CD4-positive, alpha-beta memory T cell (primary cell): ENCODE results near the gene TXNRD1. TPM values are rescaled to one million over a fixed set of nuclear protein-coding genes. Genes with fewer than 3 reads are reported as not detected.
A peak's percentile ranks its signal among the peaks of the same experiment; 100 is the strongest.
"Not testable (repeated sequence)": the region's sequence is repeated elsewhere in the genome, so short reads cannot be mapped to it uniquely, and the experiment has no call there.

Source experiments
- CTCF ChIA-PET: fragments of 350-600 bp; sonication (Branson Sonifier 250); formaldehyde crosslinking; loops from one replicate; lab custom pipeline; 2021; ENCODE audit warnings: inconsistent platforms; ENCODE audit not compliant: partially characterized antibody; lab: Charles Lee
- POLR2A ChIA-PET: fragments of 350-600 bp; sonication (Branson Sonifier 250); formaldehyde crosslinking; loops from one replicate; lab custom pipeline; 2021; ENCODE audit not compliant: partially characterized antibody; lab: Charles Lee
- DNase-seq, 5 donors: peaks; one replicate each; pipeline versions ENCODE4 v3.0.0 to v3.0.0-alpha.2; 2020 to 2022; ENCODE audit warnings: mixed read lengths in 1 of 5
- H3K27ac ChIP-seq: one replicate; pipeline ENCODE4 v1.7.0; 2013; ENCODE audit warnings: low read depth, low read length
- H3K27me3 ChIP-seq: 2 replicates; pipeline ENCODE4 v1.7.0; 2013; ENCODE audit warnings: mild to moderate bottlenecking, low read length, moderate library complexity; ENCODE audit not compliant: insufficient read depth
- H3K36me3 ChIP-seq: 2 replicates; pipeline ENCODE4 v1.7.0; 2013; ENCODE audit warnings: mild to moderate bottlenecking, low read length, moderate library complexity; ENCODE audit not compliant: insufficient read depth
- H3K4me1 ChIP-seq: 2 replicates; pipeline ENCODE4 v1.7.0; 2013; ENCODE audit warnings: mild to moderate bottlenecking, low read length, moderate library complexity; ENCODE audit not compliant: insufficient read depth
- H3K4me3 ChIP-seq, 2 donors: one replicate each; pipeline ENCODE4 v1.7.0; 2013; ENCODE audit warnings: low read length in 2 of 2, mild to moderate bottlenecking in 1 of 2
- H3K9me3 ChIP-seq, 2 donors: one replicate each; pipeline ENCODE4 v1.7.0; 2013; ENCODE audit warnings: low read length in 2 of 2, control low read depth in 1 of 2; ENCODE audit not compliant: control insufficient read depth in 1 of 2
- H3K27ac Mint-ChIP-seq, 7 donors: one replicate each; pipeline ENCODE4 v1.8.0; 2020 to 2021; ENCODE audit warnings: mixed read lengths in 7 of 7, mild to moderate bottlenecking in 6 of 7, inconsistent platforms in 3 of 7, moderate library complexity in 3 of 7
- H3K27me3 Mint-ChIP-seq, 2 donors: one replicate each; pipeline ENCODE4 v1.8.0; 2020 to 2021; ENCODE audit warnings: mixed read lengths in 2 of 2
- H3K36me3 Mint-ChIP-seq, 2 donors: one replicate each; pipeline ENCODE4 v1.8.0; 2020 to 2021; ENCODE audit warnings: mixed read lengths in 2 of 2, inconsistent platforms in 1 of 2, mild to moderate bottlenecking in 1 of 2
- H3K4me1 Mint-ChIP-seq, 4 donors: one replicate each; pipeline ENCODE4 v1.8.0; 2020 to 2021; ENCODE audit warnings: mixed read lengths in 4 of 4, mild to moderate bottlenecking in 1 of 4
- H3K4me3 Mint-ChIP-seq, 8 donors: one replicate each; pipeline ENCODE4 v1.8.0; 2020 to 2021; ENCODE audit warnings: mixed read lengths in 8 of 8, mild to moderate bottlenecking in 7 of 8, moderate library complexity in 6 of 8, inconsistent platforms in 3 of 8
- H3K9me3 Mint-ChIP-seq, 8 donors: one replicate each; pipeline ENCODE4 v1.8.0; 2020 to 2021; ENCODE audit warnings: mixed read lengths in 8 of 8, mild to moderate bottlenecking in 5 of 8, inconsistent platforms in 3 of 8, moderate library complexity in 1 of 8
- intact Hi-C: fragments of 100-400 bp; cut with micrococcal nuclease; formaldehyde crosslinking; loops from one replicate; pipeline ENCODE4 v1.15.1; 2023
- polyA plus RNA-seq, 2 donors: library from polyadenylated mRNA; unstranded; fragments of 300-500 nt; fragmentation: Illumina TruSeq; gene quantifications; one replicate each; pipeline ENCODE4 v1.2.3, GENCODE V29; 2021
- total RNA-seq, 2 experiments: library from RNA; stranded (reverse); gene quantifications; one replicate each; pipeline ENCODE4 v1.2.3, GENCODE V29; 2021

Gene TXNRD1
- total and polyA plus RNA-seq, 4 experiments from 2014 or later = 32.2 to 64.5 (median 46.7) TPM

DNA sequence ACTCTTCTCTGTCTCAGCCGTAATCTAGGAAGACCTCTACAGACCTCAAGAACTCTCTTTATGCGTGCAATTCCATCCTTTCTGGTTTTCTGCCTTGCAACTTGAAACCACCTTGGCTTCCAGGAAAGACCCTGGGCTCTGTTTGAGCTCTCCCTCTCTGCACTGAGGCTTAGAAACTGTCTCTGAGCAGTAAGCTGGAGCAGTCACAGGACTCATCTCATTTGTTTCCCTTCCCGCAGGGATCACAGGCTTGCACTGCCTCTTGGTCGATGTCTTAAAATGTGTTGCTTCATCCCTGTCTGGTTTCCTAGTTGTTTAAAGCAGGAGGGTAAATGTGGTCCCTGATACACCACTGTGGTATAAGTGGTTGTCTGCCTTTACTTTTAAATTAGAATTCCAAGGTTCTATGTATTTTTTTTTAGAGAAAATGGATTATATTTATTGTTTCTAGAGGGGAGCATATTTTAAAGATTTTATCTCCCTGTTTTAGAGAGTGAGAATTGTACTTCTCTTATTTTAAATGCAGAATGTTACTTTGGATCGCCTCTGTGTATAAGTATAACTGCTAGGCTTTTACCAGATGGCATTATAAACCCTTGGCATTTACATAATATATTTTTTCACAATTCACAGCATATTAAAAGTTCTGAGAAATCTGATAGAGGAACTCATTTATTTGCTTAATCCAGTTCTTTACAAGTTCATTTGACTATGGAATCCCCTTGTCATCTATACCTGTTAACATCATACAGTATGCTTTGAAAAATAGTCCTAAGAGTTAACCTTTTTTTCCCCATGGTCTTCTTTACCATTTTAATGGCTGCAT, 114.3 kb downstream of the TXNRD1 start:
- Mint-ChIP-seq H3K27ac (peak overlapping the region in 1 of 7 donors; percentile 69), H3K27me3 (no peaks in the 10 kb centered on the region), H3K4me3 (no peak overlapping the region), H3K9me3 (no peaks in the 10 kb centered on the region), H3K4me1 (peaks cover 0 to 1% (median 0%) of the 10 kb centered on the region in 4 donors), H3K36me3 (peaks cover 38 to 39% of the 10 kb centered on the region in 2 donors)
- Histone ChIP-seq H3K27ac (no peak overlapping the region), H3K36me3 (peaks cover 22% of the 10 kb centered on the region), H3K27me3 (no peaks in the 10 kb centered on the region), H3K9me3 (no peaks in the 10 kb centered on the region), H3K4me3 (no peak overlapping the region), H3K4me1 (no peaks in the 10 kb centered on the region)
- CTCF ChIA-PET = no interaction called here
- intact Hi-C loops = no loop called here
- POLR2A ChIA-PET = no interaction called here
- no peak for DNase-seq

DNA sequence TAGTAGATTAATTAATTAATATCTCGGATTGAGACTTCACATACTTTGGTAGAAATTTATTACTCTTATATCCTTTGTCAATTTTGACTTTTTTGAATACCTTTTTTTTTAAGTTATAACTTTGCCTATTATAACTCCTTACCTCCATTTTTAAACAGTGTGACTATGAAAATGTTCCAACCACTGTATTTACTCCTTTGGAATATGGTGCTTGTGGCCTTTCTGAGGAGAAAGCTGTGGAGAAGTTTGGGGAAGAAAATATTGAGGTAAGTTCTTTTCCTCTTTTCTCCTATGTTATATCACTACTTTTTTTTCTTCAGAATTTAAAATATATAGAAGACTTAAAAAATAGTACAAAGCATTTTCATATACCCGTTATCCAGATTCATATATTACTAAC, 115.8 kb downstream of the TXNRD1 start:
- no peaks in the 10 kb centered on the region for H3K9me3 ChIP-seq
- H3K4me1 ChIP-seq = no peaks in the 10 kb centered on the region
- no peak for DNase-seq
- no peaks in the 10 kb centered on the region for H3K27me3 Mint-ChIP-seq
- no peak overlapping the region for H3K4me3 Mint-ChIP-seq
- peaks cover 22% of the 10 kb centered on the region for H3K36me3 ChIP-seq
- H3K27me3 ChIP-seq = no peaks in the 10 kb centered on the region
- no peak overlapping the region for H3K4me3 ChIP-seq
- intact Hi-C loops = no loop called here
- no peak overlapping the region for H3K27ac ChIP-seq
- H3K9me3 Mint-ChIP-seq = no peaks in the 10 kb centered on the region
- POLR2A ChIA-PET = no interaction called here
- H3K36me3 Mint-ChIP-seq = peaks cover 35 to 38% of the 10 kb centered on the region in 2 donors
- CTCF ChIA-PET = no interaction called here
- H3K4me1 Mint-ChIP-seq = peaks cover 0 to 1% (median 0%) of the 10 kb centered on the region in 4 donors
- no peak overlapping the region for H3K27ac Mint-ChIP-seq

DNA sequence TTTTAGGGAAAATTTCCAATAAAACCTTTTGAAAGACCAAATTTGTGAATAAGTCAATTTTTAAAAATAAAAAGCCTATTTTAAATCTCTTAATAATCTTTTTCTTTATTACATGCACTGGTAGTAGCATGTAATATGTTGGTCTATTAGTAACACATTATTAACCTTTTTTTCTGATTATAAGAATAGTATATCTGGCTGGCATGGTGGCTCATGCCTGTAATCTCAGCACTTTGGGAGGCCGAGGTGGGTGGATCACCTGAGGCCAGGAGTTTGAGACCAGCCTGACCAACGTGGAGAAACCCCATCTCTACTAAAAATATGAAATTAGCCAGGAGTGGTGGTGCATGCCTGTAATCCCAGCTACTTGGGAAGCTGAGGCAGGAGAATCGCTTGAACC, 116.7 kb downstream of the TXNRD1 start:
- peaks cover 15% of the 10 kb centered on the region for H3K36me3 ChIP-seq
- peaks cover 35 to 38% of the 10 kb centered on the region in 2 donors for H3K36me3 Mint-ChIP-seq
- POLR2A ChIA-PET, H3K27me3 ChIP-seq, H3K4me1 ChIP-seq, CTCF ChIA-PET, intact Hi-C loops, H3K4me3 Mint-ChIP-seq, DNase-seq, H3K27ac ChIP-seq, H3K27me3 Mint-ChIP-seq, H3K9me3 Mint-ChIP-seq, H3K9me3 ChIP-seq, H3K27ac Mint-ChIP-seq, H3K4me3 ChIP-seq, H3K4me1 Mint-ChIP-seq: not testable (repeated sequence)

DNA sequence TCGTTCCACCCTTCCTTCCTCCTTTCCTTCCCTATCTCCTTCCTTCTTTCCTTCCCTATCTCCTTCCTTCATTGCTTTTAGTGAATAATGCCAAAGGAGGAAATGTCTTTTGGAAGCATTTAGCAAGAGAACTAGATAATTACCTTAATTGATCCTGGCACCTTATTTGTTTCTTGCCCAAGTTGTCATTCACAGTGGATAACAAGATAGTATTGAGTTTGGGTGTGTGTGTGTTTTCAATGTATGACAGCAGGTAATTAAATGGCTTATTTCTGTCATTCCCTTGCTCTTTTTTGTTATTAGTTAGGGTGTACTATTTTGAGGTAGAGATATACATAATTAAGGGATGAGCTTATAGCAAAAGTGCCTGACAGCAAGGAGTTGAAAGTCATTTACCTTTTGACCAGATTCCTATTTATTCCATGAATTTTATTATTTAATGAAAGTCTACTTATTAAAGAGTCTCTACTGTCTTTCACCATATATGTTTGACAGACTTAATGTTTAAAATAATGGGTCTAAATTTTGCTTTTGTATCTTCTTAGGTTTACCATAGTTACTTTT, 118.2 kb downstream of the TXNRD1 start:
- Mint-ChIP-seq H3K36me3 (peaks cover 30 to 36% of the 10 kb centered on the region in 2 donors), H3K4me1 (peaks cover 0 to 1% (median 0%) of the 10 kb centered on the region in 4 donors), H3K27me3 (no peaks in the 10 kb centered on the region), H3K27ac (peak overlapping the region in 1 of 7 donors; percentile 38), H3K4me3 (no peak overlapping the region), H3K9me3 (no peaks in the 10 kb centered on the region)
- H3K27me3 ChIP-seq = no peaks in the 10 kb centered on the region
- no peaks in the 10 kb centered on the region for H3K4me1 ChIP-seq
- DNase-seq = no peak
- intact Hi-C loops = no loop called here
- ChIA-PET POLR2A (no interaction called here), CTCF (interaction anchor here (1.3 kb wide), 1 partner anchor 46 kb away, joined by 4 read pairs; no protein-coding TSS in a partner anchor)
- H3K4me3 ChIP-seq = no peak overlapping the region
- H3K27ac ChIP-seq = no peak overlapping the region
- H3K9me3 ChIP-seq = no peaks in the 10 kb centered on the region
- H3K36me3 ChIP-seq = peaks cover 6% of the 10 kb centered on the region

DNA sequence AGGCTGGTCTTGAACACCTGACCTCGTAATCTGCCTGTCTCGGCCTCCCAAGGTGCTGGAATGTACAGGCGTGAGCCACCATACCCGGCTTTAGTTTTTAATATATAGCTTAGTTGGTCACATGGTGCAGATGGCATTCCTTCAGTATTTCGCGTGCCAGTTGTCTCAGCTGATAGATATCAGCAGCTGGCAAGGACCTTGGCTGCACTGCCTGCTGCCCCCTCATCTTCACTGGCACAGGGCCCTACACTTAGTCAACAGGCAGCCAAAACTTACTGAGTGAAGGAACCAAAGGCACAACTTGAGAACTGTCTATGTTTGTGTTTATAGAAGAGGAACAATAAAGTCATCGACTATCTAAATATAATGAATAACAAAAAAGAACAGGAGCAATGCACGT, 119.0 kb downstream of the TXNRD1 start:
- H3K4me1 Mint-ChIP-seq = peaks cover 0 to 1% (median 0%) of the 10 kb centered on the region in 4 donors
- Histone ChIP-seq H3K9me3 (no peaks in the 10 kb centered on the region), H3K4me1 (no peaks in the 10 kb centered on the region), H3K4me3 (no peak overlapping the region), H3K27me3 (no peaks in the 10 kb centered on the region), H3K27ac (no peak overlapping the region), H3K36me3 (peaks cover 13% of the 10 kb centered on the region)
- intact Hi-C loops = no loop called here
- H3K4me3 Mint-ChIP-seq = no peak overlapping the region
- no peaks in the 10 kb centered on the region for H3K9me3 Mint-ChIP-seq
- no peaks in the 10 kb centered on the region for H3K27me3 Mint-ChIP-seq
- POLR2A ChIA-PET = no interaction called here
- H3K36me3 Mint-ChIP-seq = peaks cover 29 to 39% of the 10 kb centered on the region in 2 donors
- H3K27ac Mint-ChIP-seq = no peak overlapping the region
- CTCF ChIA-PET = interaction anchor here (0.7 to 1.3 kb wide), 3 partner anchors 24 to 47 kb away, joined by 3 to 4 read pairs (median 4); no protein-coding TSS in a partner anchor
- no peak for DNase-seq

DNA sequence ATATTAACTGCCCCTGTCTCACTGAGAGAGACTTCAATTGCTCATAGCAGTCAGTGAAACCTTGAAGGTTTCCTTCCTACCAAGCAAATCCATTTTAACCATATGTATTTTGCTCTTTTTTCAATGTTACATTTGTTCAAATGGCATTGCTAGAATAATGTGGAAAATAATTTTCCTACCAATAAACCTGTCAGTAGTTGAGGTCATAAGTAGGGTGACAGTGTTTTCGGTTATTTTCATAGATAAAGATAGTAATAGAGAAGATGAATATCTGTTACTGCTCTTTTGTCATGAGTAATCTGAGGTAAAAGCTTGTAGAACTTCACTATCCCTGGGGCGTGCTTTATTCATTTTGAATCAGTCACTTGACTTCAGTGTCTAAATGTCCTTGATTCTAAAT, 120.5 kb downstream of the TXNRD1 start:
- no peaks in the 10 kb centered on the region for H3K27me3 Mint-ChIP-seq
- intact Hi-C loops = no loop called here
- peaks cover 41 to 51% of the 10 kb centered on the region in 2 donors for H3K36me3 Mint-ChIP-seq
- no peak overlapping the region for H3K4me3 Mint-ChIP-seq
- H3K9me3 Mint-ChIP-seq = no peaks in the 10 kb centered on the region
- H3K36me3 ChIP-seq = peaks cover 27% of the 10 kb centered on the region
- H3K9me3 ChIP-seq = no peaks in the 10 kb centered on the region
- H3K27ac ChIP-seq = no peak overlapping the region
- no peaks in the 10 kb centered on the region for H3K4me1 ChIP-seq
- H3K27ac Mint-ChIP-seq = no peak overlapping the region
- no peaks in the 10 kb centered on the region for H3K27me3 ChIP-seq
- peaks cover 0 to 1% (median 0%) of the 10 kb centered on the region in 4 donors for H3K4me1 Mint-ChIP-seq
- CTCF ChIA-PET = no interaction called here
- no peak for DNase-seq
- no peak overlapping the region for H3K4me3 ChIP-seq
- POLR2A ChIA-PET = no interaction called here

DNA sequence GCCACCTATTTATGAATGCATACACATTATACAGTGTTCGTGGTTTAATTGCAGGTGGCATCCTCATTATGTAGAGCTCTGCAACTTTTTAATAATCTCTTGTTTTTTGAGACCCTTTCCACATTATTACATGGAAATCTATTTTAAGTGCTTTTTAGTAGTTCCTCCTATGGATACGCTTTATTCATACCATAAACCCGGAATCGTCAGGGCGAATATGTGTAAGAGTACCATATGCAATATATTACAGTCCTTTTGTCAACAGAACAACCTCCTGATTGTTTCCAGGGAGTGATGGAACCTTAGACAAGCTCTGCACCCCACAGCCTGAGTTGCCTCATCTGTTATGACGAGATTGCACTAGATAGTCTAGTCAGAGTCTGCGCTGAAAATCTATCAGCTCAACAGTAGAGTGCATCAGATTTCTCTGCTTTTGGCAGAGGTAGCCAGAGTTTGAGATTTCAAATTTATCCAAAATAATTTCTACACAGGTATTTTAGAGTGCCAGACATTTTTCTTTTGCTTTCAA, 121.5 kb downstream of the TXNRD1 start:
- Histone ChIP-seq H3K4me1 (no peaks in the 10 kb centered on the region), H3K4me3 (no peak overlapping the region), H3K9me3 (no peaks in the 10 kb centered on the region), H3K27me3 (no peaks in the 10 kb centered on the region), H3K27ac (no peak overlapping the region), H3K36me3 (peaks cover 37% of the 10 kb centered on the region)
- Mint-ChIP-seq H3K9me3 (no peaks in the 10 kb centered on the region), H3K4me3 (no peak overlapping the region), H3K36me3 (peaks cover 44 to 57% of the 10 kb centered on the region in 2 donors), H3K4me1 (peaks cover 0 to 1% (median 0%) of the 10 kb centered on the region in 4 donors), H3K27ac (no peak overlapping the region), H3K27me3 (no peaks in the 10 kb centered on the region)
- DNase-seq = no peak
- ChIA-PET CTCF (no interaction called here), POLR2A (no interaction called here)
- intact Hi-C loops = no loop called here
